HG03095 (cell line): ENCODE results near the gene BARHL1.
"Not testable (repeated sequence)": the region's sequence is repeated elsewhere in the genome, so short reads cannot be mapped to it uniquely, and the experiment has no call there.

Source experiments
- ATAC-seq: cut with Tn5 transposase; IDR thresholded peaks from one replicate; pipeline ENCODE4 v1.9.1; 2021; ENCODE audit warnings: moderate library complexity; ENCODE audit not compliant: unreplicated experiment

Gene BARHL1

DNA sequence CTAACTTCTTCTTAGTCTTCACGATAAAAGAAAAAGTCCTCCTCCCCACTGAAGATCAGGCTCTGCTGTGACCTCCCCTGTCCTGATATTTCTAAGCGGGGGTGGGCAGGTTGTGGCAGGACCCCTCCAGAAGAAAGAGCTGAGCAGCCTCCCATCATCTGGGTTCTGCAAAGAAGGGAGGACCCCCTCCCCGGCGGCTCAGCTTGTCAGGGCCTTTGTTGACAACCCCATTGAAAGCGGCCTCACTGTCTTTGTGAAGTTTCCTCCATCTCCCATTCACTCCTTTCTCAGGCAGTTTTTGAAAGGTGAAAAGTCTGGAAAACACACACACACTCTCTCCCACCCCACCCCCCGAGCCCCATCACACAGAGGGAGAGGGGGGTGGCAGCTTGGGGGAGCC is 26.2 kb upstream of the BARHL1 start:
- ATAC-seq = no peak

DNA sequence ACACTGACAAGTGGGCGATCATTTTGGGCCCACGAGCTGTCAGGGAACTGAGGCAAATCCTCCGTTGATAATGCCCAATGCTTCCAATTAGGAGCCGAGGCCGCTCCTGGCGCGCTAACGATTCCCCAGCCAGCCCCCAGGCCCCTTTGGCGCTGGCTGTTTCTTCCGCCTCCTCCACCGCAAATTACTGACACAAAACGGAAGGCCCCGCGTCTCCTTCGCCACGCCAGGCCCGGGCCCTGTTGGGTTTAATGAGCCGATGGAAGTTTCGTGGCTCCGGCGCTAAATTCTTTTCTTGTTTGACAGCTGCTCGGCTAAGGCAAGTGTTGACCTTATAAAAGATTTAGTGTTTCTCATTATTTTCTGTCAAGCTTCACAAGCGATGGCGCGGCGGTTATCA is 25.7 kb upstream of the BARHL1 start:
- no peak for ATAC-seq

DNA sequence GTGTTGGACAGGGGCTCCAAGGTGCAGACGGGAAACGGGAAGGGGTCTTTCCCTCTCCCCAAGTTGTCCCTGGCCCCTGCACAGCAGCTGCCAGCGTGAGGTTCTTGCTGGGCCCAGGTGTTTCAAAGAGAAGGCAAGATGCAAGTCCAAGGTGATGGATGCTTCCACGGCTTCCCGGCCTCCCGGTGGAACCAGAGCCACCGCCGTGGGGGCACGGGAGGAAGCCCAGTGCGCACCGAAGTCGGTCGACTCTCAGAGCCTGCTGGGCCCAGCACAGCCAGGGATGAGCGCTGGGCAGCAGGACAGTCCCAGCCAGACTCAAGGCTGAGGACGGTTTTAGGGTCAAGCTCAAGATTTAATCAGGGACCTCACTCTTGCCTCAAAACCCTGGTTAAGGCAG is 25.2 kb upstream of the BARHL1 start:
- ATAC-seq = no peak

DNA sequence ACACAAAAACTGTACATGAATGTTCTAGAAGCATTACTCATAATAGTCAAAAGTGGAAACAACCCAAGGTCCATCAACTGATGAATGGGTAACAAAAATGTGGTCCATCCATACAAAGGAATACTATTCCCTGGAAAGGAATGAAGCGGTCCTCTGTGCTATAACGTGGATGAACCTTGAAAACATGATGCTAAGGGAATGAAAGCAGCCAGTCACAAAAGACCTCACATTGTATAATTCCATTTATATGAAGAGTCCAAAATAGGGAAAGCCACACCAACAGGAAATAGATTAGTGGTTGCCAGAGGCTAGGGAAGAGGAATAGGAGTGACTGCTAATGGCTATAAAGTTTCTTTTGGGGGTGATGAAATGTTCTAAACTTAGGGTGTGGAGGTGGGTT is 22.7 kb upstream of the BARHL1 start:
- ATAC-seq = no peak

DNA sequence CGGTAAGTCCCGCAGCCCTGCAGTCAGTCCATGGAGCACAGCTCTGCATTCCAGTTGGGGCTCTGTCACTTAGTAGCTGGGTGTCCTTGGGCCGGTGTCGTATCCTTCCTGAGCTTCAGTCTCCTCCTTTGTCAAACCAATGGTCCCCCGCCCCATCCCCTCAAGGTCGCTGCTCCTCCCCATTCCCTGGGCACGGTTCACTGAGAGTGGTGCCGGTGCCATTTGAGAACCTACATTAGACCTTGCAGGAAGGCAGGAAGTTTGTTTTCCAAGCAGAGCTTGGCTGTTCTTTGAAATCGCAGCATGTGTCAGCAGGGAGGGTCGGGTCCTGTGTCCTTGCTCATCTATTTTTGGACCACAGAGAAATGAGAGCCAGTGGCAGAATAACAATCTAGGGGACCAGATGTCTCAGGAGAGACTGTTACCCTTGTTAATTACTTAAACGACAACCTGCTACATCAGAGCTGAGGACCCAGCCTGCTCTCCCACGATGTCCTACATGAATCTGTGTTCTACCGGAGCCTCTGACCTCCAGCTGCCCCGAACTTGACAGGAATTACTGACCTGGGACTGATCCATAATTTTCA is 21.7 kb upstream of the BARHL1 start:
- ATAC-seq = no peak

GRCh38 chr9:132562306-132562573 is 20.2 kb upstream of the BARHL1 start:
- ATAC-seq = no peak

GRCh38 chr9:132564526-132564925 is 17.9 kb upstream of the BARHL1 start:
- ATAC-seq = no peak

- ATAC-seq = not testable (repeated sequence)
These were observed 13.6 kb upstream of the BARHL1 start for GRCh38 chr9:132568787-132569186.

DNA sequence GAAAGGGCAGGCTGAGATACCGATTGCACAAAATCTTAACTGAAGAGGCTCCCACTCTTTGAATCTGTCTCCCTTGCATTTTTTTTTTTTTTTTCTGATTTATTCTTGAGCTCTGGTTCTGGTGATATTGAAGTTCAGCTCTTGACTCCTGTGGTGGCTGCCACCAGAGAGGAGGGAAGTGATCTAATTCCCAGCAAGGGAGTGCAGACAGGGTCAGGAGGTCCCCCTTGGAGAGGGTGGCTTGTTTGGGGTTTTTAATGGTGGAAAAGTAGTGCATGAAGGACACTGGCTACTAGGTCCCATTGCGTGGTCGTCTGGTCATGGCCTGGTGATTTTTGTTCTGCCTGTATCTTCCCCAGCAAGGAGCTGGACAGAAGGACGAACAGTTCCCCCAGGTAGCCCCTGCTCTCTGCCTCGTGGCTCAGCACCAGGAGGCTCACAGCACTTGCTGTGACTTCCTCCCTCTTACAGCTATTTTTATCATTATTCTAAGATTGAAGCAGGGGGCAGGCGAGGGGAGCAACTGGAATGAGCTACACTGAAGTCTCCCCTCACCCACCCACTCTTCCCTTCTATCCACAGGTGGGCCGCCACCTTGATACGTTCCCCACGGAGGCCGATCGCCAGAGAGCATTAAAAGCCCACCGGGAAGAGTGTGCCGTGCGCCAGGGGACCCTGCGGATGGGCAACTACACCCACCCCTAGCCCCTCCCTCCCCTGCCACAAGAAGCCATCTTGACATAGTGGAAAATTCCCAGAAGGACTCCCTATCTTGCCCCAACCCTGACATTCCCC is 10.4 kb upstream of the BARHL1 start:
- no peak for ATAC-seq

DNA sequence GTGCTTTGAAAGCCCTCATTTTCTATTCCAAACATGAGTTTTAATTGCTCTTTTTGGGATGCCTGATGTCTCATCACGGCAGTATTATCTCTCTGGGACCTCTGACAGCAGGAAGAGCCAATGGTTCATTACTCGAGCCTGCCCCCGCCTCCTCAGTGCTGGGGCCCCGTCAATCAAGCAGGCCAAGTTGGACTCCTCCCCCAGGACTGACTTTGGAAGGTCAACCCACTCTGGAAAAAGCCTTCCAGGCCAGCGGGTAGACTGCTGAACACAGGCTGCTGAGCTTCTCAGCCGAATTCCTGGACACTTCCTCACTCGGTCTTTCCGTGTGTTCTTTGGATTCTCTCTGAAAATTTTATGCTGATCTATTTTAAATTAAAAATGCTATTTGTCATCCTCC is 9.5 kb upstream of the BARHL1 start:
- ATAC-seq = no peak

DNA sequence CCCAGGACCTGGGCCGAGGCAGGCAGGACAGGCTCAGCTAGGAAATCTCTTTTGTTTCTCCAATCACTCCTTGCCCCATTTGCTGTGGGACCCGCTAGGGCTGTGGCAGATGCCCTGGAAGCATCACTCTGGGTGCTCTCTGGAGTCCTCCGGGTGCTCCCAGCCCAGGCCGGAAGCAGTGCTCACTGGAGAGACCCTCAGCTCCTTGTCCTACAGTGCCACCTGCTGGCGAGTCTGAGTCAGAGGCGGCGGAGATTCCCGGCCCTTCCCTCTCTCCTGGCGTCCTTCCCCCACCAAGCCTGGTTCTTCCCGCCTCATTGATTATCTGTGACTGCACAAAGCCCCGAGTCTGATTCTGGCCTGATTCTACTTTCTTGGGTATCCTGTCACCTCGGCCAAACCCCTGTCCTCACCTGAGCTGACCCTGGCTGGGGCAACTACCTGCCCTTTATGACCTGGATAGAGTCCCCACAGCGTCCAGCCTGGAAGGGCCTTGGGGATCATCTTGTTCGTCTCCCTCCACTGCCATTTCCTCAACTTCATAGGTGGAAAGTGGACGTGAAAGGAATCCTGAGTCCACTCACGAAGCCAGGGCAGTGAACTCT is 7.3 kb upstream of the BARHL1 start:
- no peak for ATAC-seq

DNA sequence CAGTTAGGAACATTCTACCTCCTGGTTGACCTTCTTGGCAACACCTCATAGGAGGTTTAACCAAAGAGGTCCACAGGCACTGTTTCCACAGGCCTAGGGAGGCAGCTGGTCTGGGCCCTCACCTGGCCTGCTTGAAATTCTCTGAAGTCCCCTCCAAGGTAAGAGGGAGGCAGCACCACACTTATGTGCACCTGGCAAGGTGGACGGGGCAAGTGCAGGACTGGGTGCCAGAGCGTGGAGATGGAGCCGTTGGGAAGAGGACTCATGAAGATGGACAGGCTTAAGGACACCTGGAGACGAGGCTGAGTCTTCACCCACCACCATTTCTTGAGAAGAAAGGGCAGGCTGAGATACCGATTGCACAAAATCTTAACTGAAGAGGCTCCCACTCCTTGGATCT is 6.6 kb upstream of the BARHL1 start:
- ATAC-seq = no peak

- no peak for ATAC-seq
These were observed 5.3 kb upstream of the BARHL1 start for GRCh38 chr9:132577119-132577518.

DNA sequence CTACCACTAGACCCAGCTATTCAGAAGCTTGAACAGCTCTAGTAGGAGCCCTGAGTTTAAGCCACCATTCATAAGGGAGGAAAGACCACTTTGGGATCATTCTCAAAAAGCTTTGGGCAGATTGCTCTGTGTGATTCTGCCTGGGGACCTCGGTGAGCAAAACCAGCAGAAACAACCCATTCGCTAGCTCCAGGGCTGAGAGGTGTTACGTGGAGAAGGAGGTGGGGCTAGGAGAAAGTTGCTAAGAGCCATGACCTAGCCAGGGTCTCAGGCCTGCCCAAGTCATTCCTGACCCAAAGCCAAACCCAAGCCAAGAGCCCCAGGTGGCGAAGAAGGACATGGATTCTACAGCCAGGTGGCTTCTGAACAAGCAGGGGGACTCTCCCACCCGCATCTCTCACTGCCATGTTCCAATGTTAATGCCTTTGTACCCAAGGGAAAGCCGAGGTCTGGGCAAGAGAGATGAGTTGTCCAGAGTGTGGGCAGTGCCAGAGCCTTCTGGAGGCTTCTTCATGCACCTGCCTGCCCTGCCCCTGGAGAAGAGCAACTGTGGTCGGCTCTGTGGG is 4.0 kb upstream of the BARHL1 start:
- ATAC-seq = no peak

- no peak for ATAC-seq
These were observed 3.0 kb upstream of the BARHL1 start for GRCh38 chr9:132579427-132579798.

- ATAC-seq = no peak
These were observed 579 bp downstream of the BARHL1 start for GRCh38 chr9:132582786-132583583.

DNA sequence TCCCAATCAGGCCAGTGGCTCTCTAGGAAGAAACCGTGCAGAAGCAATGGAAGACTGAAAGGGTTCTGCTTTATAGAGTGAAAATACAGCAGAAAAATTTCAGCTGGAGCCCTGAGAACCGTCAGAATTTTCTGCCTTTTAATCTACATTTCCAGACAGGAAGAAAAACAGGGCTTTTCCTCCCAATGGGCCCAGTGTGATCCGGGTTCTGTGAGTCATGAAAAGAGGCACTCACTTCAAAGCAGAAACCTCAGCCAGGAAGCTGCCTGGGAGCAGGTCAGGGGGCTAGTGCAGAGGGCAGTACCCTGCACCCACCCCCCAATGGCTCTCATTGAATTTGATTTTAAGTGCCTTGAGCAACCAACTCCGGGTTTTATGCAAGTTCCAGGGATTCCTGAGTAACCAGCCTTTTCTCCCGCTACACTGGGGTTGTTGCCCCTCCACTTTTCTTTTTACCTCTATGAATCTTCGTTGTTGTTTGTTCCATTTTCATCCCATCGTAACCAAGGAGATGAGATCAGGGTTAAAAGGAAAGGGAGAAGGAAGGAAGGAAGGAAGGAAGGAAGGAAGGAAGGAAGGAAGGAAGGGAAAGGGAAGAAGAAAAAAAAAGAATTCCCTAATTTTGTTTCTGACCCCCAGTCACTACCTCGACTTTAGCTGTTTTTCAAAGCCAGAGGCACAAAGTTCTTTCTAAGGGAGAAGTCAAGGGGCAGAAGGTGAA is 1.3 kb downstream of the BARHL1 start:
- ATAC-seq = no peak

GRCh38 chr9:132584601-132585560 is 2.5 kb downstream of the BARHL1 start:
- ATAC-seq = no peak

- ATAC-seq = no peak
These were observed 3.8 kb downstream of the BARHL1 start for GRCh38 chr9:132585954-132586829.
